HG02623 (cell line): ENCODE data around the gene ZNF507.
"Not testable (repeated sequence)": the region's sequence is repeated elsewhere in the genome, so short reads cannot be mapped to it uniquely, and the experiment has no call there.

Source experiments
- ATAC-seq: cut with Tn5 transposase; IDR thresholded peaks from one replicate; pipeline ENCODE4 v1.9.1; 2021; ENCODE audit warnings: moderate library complexity; ENCODE audit not compliant: unreplicated experiment

ZNF507 gene

DNA sequence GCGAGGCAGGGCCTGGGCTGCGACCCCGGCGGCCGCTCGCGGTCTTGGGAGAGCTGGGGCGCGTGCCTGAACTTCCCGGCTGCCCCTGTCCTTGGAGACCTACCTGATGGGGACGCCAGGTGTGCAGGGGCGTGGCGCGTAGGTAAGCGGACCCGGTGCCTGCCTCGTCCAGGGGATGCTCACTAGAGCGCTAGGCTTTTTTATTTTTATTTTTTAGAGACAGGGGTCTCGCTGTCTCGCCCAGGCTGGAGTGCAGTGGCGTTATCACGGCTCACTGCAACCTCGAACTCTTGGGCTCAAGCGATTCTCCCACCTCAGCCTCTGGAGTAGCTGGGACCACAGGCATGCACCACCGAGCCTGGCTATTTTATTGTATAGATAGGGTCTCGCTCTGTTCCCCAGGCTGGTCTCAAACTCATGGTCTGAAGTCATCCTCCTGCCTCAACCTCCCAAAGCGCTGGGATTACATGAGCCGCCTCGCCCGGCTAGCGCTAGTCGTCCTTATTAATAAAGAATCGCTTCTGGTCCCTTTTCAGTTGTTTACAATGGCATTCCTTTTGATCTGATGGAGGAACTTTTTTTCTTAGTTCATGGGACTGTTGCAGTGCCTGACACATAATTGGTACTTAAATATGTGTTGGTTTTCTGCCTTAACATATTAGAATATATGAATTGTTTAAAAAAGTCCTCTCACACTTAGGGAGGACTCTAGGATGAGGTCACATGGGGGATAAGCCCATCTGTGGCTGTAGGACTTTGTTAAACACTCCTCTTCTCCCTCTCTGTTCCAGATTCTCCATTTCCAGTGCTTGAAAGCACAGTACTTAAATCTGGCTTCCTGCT, 61.0 kb downstream of the ZNF507 start:
- no peak for ATAC-seq

DNA sequence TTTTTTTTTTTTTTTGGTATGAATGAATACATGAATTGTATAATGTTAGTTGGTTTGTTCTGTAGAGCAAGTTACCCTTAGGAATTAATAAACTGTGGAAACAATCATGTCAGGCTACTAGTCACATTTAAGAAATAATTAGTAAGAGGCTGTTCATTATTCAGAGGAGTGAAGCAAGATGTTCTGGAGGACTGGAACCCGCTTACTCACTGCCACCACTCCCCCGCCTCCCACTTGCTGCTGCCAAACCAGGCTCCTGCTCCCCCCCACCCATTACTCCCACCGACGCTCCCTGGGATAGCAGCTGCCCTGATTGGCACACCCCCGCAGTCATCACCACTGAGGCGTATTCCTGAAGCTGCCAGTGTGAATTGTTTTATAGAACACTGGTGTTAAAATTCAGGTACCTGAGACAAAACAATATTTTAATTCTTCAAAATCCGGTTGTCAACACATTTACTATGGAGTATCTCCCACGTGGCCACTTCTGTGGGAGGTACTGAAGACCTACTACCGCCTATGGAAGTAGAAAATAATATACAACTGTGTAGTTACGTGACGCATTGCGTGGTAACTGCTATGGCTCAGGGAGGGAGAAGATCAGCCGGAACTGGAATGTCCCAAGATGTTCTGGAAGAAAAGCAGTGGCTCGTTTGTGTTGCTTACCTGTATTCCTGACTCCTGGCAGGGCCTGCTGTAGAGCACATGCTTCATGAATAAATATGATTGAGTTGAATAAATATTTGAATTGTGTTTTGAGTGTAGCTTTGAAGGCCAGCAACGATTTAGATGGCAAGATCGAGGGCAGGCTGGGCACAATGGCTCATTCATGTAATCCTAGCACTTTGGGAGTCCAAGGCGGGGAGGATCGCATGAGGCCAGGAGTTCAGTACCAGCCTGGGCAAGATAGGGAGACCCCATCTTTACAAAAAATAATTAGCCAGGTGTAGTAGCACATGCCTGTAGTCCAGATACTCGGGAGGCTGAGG, 61.9 kb downstream of the ZNF507 start:
- ATAC-seq, result no peak

DNA sequence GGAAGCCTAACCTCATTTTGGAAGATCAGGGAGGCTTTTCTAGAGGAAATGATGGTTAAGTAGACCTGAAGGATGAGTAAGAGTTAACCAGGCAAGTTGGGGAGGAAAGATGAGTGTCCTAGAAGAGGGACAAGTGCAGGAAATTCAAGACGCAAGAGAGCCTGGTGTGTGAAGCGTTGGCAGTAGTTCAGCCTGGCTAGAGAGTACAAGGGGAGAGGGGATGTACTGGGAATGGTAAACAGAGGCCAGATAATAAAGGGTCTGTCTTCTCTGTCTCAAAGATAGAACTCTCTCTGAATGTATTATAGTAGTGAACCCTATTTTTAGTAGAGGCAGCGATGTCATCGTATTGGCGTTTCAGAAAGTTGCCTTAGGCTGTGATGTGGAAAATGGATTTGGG, 69.8 kb downstream of the ZNF507 start:
- ATAC-seq, result no peak

DNA sequence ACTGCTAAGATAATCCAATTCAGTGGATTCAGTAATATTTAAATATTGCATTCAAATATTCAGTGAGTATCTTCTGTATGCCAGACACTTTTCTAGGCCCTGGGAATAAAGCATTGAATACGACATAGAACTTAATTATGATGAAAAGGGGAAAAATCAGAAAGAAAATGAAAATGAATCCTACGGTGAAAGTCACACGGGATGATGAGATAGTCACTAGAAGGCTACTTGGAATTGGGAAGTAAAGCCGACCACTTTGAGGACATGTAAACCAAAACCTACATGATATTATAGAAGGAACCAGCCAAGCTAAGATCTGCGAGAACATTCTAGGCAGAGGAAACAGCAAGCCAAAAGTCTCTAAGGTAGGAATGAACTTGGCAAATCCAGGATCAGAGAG, 70.3 kb downstream of the ZNF507 start:
- ATAC-seq, result no peak

DNA sequence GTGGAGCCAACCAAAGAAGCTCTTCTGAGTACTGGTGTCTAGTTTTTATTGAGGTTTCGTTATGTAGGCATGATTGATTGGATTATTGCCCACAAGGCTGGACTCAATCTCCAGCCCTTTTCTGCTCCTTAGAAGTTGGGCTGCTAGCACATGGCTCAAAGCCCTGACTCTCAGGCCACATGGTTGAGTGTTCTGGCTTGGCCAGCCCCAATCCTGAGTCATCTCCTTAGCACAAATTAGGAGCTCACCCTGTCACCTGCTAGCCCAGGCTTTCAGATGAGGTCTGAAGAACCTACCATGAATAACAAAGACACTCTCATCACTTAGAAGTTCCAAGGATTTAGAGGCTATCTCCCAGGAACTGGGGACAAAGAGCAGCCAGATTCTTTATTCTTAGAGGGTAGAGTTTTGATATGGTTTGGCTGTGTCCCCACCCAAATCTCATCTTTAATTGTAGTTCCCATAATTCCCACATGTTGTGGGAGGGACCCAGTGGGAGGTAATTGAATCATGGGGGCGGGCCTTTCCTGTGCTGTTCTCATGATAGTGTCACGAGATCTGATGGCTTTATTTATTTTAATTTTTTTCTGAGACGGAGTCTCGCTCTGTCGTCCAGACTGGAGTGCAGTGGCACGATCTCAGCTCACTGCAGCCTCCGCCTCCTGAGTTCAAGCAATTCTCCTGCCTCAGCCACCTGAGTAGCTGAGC, 71.5 kb downstream of the ZNF507 start:
- no peak for ATAC-seq

DNA sequence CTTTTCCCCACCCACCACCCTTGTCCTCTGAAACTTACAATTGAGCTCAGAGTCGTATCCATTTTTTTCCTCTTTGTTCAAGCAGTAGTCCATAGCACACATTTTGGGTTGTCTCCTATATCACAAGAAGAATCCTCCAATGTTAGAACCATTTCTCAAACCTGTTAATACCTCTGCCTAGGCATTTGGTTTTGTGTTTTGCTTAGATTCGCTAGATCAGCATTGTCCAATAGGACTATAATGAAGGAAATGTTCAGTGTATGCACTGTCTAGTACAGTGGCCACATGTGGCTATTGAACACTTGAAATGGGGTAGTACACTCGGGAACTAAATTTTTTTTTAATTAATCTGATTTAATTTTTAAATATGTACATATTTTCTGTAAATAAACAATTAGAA, 72.7 kb downstream of the ZNF507 start:
- ATAC-seq, result no peak

DNA sequence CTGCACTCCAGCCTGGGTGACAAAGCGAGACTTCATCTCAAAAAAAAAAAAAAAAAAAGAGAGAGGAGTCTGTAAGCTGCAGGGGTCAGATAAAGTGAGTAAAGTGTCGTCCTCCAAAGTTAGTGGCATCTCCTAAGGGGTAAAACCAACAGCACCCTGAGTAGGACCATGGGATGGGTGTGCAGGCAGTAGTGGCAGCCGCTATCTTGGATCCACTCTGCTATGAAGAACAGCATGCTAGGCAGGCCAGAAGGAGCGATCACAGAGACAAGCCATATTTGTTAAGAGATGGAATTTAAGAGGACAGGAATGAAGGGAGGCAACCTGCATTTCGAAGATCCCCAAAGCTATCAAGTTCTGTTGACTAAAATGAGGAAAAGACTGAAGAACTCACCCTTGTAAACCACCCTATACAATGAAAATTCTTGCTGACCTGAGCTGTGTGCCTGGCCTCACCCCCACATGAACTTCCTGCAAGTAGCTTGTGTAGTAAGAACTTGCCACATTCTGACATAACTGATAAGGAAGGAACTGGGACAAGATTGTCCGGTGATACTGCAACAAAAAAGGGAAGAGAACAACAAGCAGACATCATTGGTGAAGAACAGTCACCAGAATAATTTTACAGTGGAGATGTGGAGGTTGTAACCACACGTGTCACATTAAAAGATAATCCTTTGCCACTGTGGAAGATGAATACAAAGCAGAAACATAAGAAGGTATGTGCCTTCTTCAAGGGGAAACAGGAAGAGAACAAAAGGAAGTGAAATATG, 76.4 kb downstream of the ZNF507 start:
- no peak for ATAC-seq

DNA sequence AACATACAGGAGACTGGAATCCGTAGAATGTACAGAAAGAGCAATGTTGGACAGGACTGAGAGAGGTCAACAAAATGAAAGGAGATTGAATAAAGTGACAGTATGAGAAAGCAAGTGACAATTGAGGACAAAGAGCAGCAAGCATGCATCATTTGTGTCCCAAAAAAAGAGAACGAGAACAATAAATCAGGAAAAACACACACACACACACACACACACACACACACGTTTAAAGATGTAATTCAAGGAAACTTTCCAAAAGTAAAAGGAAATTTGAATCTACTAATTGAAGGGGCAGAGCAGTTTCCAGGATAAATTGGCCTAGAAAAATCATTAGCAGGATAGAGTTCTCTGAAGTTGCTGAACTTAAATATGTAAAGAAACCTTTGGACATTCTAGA, 77.0 kb downstream of the ZNF507 start:
- ATAC-seq, result no peak

DNA sequence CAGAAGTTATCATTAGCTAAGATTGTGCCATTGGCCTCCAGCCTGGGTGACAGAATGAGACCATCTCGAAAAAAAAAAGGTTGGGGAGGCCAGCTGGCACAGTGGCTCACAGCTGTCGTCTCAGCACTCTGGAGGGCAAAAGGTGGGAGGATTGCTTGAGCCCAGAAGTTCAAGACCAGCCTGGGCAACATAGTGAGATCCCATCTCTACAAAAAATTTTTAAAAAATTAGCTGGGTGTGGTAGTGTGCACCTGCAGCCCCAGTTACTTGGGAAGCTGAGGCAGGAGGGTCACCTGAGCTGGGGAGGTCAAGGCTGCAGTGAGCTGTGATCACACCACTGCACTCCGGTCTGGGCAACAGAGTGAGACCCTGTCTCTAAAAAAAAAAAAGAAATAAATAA, 78.5 kb downstream of the ZNF507 start:
- not testable (repeated sequence) for ATAC-seq

DNA sequence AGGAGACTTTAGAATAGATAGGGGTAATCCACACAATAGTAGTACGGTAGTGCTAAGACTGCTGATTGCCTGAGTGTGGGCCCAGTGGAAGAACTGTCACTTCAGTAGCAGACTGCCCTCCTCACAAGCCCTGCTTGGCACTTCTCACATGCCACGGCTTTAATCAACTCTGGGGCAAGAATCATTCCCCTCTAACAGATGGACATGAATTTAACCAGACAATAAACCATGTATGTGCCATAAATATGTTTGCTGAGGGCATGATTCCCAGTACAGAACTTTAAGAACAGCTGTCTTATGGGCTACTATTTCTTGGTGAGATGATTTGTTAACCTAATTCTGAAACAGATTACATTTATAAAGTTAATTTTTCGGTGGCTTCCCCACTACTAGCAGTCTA, 82.1 kb downstream of the ZNF507 start:
- ATAC-seq, result no peak

DNA sequence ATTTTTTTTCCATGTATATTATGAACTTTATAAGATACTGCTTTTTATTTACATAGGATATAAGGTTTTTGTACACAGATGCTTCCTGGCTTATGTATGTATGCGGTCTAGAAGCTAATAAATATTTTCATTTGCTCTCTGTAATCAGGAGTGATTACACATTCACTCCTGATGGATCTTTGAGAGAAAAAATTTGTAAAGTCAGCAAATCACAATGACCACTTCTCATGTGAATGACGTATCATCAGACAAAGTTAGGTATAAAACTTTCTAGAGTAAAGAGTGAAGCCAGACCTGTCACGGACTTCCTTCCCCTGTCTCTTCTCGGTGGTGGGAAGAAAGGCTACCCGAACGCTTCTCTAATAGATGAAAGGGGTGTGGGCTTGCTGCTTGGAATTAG, 91.3 kb downstream of the ZNF507 start:
- no peak for ATAC-seq

DNA sequence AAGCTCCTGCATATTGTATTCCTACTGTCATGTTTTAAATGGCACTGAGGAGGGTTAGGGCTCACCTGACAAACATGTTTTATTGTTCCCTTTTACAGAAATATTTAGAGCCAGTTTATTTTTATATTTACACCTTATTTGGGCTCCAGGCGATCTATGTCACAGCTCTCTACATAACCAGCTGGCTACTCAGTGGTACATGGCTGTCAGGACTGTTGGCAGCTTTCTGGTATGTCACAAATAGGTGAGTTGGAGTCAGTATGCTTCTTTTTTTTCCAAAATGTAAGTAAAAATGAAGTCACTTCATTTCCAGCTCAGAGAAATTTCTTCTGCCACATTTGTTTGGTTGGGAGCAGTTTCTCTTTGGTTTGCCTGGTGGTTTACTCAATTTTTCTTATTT, 91.7 kb downstream of the ZNF507 start:
- no peak for ATAC-seq
